ENCODE results near the gene PTGR3. TPM values are rescaled to one million over a fixed set of nuclear protein-coding genes. Genes with fewer than 3 reads are reported as not detected.
A peak's percentile ranks its signal among the peaks of the same experiment; 100 is the strongest.

Gene PTGR3
- total RNA-seq, 2 experiments from 2014 or later: 14.1 to 14.3 TPM

DNA sequence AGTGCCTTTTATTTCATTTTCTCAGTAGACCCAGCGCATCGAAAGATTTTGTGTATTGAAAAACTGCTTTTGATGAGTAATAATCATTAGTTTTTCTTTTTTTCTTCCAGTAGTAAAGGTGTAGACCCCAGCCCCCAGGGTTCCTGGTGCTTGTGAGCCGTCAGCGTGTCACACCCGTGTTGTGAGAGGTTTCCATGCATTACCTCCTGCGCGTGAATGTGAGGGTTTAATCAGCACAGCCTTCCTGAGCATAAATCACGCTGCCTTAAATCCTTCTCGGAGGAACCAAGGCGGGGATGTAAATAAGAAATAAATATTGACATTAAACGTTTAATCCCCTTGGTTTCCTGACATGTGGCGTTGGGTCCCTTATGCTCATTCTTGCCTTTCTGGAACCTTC is 26.0 kb upstream of the PTGR3 start:
- no peaks in the 10 kb centered on the region for H3K27me3 ChIP-seq (ENCODE audit: control insufficient read depth in 1 of 2, insufficient read depth in 2 of 2, low read length in 2 of 2)
- no peak for DNase-seq
- TF ChIP-seq, protein P1, sequence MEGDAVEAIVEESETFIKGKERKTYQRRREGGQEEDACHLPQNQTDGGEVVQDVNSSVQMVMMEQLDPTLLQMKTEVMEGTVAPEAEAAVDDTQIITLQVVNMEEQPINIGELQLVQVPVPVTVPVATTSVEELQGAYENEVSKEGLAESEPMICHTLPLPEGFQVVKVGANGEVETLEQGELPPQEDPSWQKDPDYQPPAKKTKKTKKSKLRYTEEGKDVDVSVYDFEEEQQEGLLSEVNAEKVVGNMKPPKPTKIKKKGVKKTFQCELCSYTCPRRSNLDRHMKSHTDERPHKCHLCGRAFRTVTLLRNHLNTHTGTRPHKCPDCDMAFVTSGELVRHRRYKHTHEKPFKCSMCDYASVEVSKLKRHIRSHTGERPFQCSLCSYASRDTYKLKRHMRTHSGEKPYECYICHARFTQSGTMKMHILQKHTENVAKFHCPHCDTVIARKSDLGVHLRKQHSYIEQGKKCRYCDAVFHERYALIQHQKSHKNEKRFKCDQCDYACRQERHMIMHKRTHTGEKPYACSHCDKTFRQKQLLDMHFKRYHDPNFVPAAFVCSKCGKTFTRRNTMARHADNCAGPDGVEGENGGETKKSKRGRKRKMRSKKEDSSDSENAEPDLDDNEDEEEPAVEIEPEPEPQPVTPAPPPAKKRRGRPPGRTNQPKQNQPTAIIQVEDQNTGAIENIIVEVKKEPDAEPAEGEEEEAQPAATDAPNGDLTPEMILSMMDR (IDR thresholded peaks at IDR 0.05): no peak
- peaks cover 46% of the 10 kb centered on the region for H3K4me1 Mint-ChIP-seq (ENCODE audit: low read depth)
- no peak overlapping the region for H3K4me3 ChIP-seq (ENCODE audit: low read length)
- ChIA-PET CTCF (no interaction called here), POLR2A (interaction anchor here (2.7 kb wide), 1 partner anchor 19 kb away, joined by 9 read pairs; no protein-coding TSS in a partner anchor)
- no peak overlapping the region for H3K27ac Mint-ChIP-seq
- H3K36me3 ChIP-seq (ENCODE audit: insufficient read depth, low read length): peaks cover 12% of the 10 kb centered on the region
- no peak overlapping the region for H3K27ac ChIP-seq (ENCODE audit: low read depth in 1 of 2, low read length in 2 of 2)
- peaks cover 6% of the 10 kb centered on the region for H3K36me3 Mint-ChIP-seq (ENCODE audit: low read depth)
- no peaks in the 10 kb centered on the region for H3K9me3 ChIP-seq (ENCODE audit: control insufficient read depth in 1 of 2, insufficient read depth in 1 of 2, low read length in 2 of 2)
- H3K27me3 Mint-ChIP-seq: no peaks in the 10 kb centered on the region
- no peak for ATAC-seq (ENCODE audit: poor library complexity)
- H3K9me3 Mint-ChIP-seq: no peaks in the 10 kb centered on the region
- H3K4me3 Mint-ChIP-seq: no peak overlapping the region
- intact Hi-C loops (cut with DNase I, micrococcal nuclease): no loop called here
- H3K4me1 ChIP-seq (ENCODE audit: insufficient read depth, low read length): peaks cover 8% of the 10 kb centered on the region

DNA sequence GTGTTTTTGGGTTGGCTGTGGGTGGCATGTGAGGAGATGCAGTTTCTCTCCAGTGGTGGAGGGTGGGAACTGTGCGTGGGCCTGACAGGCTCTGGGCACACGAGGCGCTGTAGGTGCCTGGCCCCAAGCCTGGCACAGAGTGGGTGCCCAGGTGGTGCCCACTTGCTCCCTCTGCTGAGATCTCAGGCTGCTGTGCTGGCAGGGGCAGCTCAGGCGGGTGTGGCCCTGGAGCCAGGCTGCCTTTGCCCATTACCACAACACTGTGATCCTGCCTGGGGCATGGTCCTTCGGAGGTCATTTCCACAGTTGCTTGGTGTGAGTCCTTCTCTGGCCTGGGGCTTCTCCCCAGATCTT is 22.1 kb upstream of the PTGR3 start:
- H3K36me3 ChIP-seq (ENCODE audit: insufficient read depth, low read length): peaks cover 16% of the 10 kb centered on the region
- H3K27ac ChIP-seq (ENCODE audit: low read depth in 1 of 2, low read length in 2 of 2): no peak overlapping the region
- H3K4me1 Mint-ChIP-seq (ENCODE audit: low read depth): peaks cover 69% of the 10 kb centered on the region
- H3K9me3 Mint-ChIP-seq: no peaks in the 10 kb centered on the region
- H3K27me3 Mint-ChIP-seq: no peaks in the 10 kb centered on the region
- ChIA-PET CTCF (no interaction called here), POLR2A (no interaction called here)
- H3K27ac Mint-ChIP-seq: no peak overlapping the region
- H3K27me3 ChIP-seq (ENCODE audit: control insufficient read depth in 1 of 2, insufficient read depth in 2 of 2, low read length in 2 of 2): no peaks in the 10 kb centered on the region
- TF ChIP-seq, protein P1 (IDR thresholded peaks at IDR 0.05): no peak
- H3K36me3 Mint-ChIP-seq (ENCODE audit: low read depth): peaks cover 9% of the 10 kb centered on the region
- ATAC-seq (ENCODE audit: poor library complexity): peak; percentile 26
- intact Hi-C loops (cut with DNase I, micrococcal nuclease): no loop called here
- H3K4me3 ChIP-seq (ENCODE audit: low read length): no peak overlapping the region
- peaks cover 28% of the 10 kb centered on the region for H3K4me1 ChIP-seq (ENCODE audit: insufficient read depth, low read length)
- H3K4me3 Mint-ChIP-seq: no peak overlapping the region
- H3K9me3 ChIP-seq (ENCODE audit: control insufficient read depth in 1 of 2, insufficient read depth in 1 of 2, low read length in 2 of 2): no peaks in the 10 kb centered on the region
- DNase-seq: peak in 1 of 14 experiments; percentile 37

DNA sequence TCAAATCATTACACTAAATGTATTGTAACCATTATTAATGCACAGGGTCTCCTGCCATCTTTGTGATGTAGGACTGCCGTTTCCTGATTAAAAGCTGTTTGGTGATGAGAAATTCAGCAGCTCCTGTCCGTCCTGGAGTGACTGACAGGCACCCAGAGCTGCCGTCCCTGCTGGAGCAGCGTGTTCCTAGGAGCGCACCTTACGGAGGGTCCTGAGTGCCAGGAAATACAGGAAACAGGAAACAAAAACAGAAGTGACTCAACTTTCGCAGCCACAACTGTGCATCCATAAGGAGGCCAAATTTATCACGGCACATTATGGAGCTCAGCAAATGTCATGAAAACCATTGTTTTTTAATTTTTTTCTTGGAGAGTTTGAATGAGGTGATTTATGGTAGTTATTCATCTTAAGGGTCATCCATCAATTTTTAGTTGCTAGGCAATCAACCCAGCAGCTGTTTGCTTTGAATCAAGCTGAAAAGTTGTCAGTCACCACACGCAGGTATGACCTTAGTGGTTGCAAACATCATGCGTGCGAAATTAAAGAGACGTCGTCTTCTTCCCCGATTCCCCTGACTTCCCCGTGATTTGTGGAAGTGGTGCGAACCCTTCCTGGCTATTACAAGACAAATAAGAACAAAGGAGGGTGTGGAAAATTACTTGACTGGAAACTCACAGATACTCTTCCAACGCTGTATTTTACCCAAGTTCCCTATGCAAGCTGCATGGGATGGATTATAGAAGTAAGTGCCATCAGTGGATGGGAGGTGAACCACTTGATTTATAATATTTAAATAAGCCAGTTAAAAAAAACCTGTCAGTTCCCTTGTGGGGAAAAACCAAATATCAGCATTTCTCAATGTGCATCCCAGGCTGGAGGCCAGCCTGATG is 21.5 kb upstream of the PTGR3 start:
- Histone ChIP-seq H3K27ac (ENCODE audit: low read depth in 1 of 2, low read length in 2 of 2) (no peak overlapping the region), H3K4me3 (ENCODE audit: low read length) (no peak overlapping the region), H3K27me3 (ENCODE audit: control insufficient read depth in 1 of 2, insufficient read depth in 2 of 2, low read length in 2 of 2) (no peaks in the 10 kb centered on the region), H3K9me3 (ENCODE audit: control insufficient read depth in 1 of 2, insufficient read depth in 1 of 2, low read length in 2 of 2) (no peaks in the 10 kb centered on the region), H3K36me3 (ENCODE audit: insufficient read depth, low read length) (peaks cover 12% of the 10 kb centered on the region), H3K4me1 (ENCODE audit: insufficient read depth, low read length) (peaks cover 26% of the 10 kb centered on the region)
- no peak overlapping the region for H3K27ac Mint-ChIP-seq
- no peak overlapping the region for H3K4me3 Mint-ChIP-seq
- POLR2A ChIA-PET: interaction anchor here (1.0 to 3.7 kb wide), 2 partner anchors 13 to 20 kb away, joined by 3 to 12 read pairs; partner anchors contain the start of gene TSHZ1
- peaks cover 9% of the 10 kb centered on the region for H3K36me3 Mint-ChIP-seq (ENCODE audit: low read depth)
- intact Hi-C loops (cut with DNase I, micrococcal nuclease): no loop called here
- TF ChIP-seq, protein P1 (IDR thresholded peaks at IDR 0.05): no peak
- no peak for DNase-seq
- peaks cover 69% of the 10 kb centered on the region for H3K4me1 Mint-ChIP-seq (ENCODE audit: low read depth)
- H3K9me3 Mint-ChIP-seq: no peaks in the 10 kb centered on the region
- no peak for ATAC-seq (ENCODE audit: poor library complexity)
- H3K27me3 Mint-ChIP-seq: no peaks in the 10 kb centered on the region
- CTCF ChIA-PET: no interaction called here
